Loucy (cell line): ENCODE results near the gene SFSWAP.

Source experiments
- H2AFZ ChIP-seq: fragments of 200-600 bp; sonication (generic); 2 replicates; pipeline ENCODE4 v1.6.0; 2016; ENCODE audit warnings: antibody characterized with exemption, mild to moderate bottlenecking, low read length, moderate library complexity
- H3F3A ChIP-seq: fragments of 200-600 bp; 2 replicates; pipeline ENCODE4 v1.6.0; 2016; ENCODE audit warnings: antibody characterized with exemption, low read depth, mild to moderate bottlenecking
- H3K27me3 ChIP-seq: fragments of 200-600 bp; sonication (generic); 2 replicates; pipeline ENCODE4 v1.6.1; 2014; ENCODE audit warnings: low read length, mild to moderate bottlenecking; ENCODE audit not compliant: insufficient read depth, poor library complexity, severe bottlenecking
- H3K36me3 ChIP-seq: fragments of 200-600 bp; sonication (generic); 2 replicates; pipeline ENCODE4 v1.6.1; 2016; ENCODE audit warnings: low read length; ENCODE audit not compliant: insufficient read depth
- H3K4me1 ChIP-seq: fragments of 200-600 bp; sonication (generic); 2 replicates; pipeline ENCODE4 v1.5.1; 2014; ENCODE audit warnings: low read length, mild to moderate bottlenecking; ENCODE audit not compliant: insufficient read depth, poor library complexity, severe bottlenecking
- H3K4me2 ChIP-seq: fragments of 200-600 bp; sonication (generic); 2 replicates; pipeline ENCODE4 v1.6.0; 2014; ENCODE audit warnings: antibody characterized with exemption, low read length, low read depth, mild to moderate bottlenecking; ENCODE audit not compliant: poor library complexity, severe bottlenecking
- H3K4me3 ChIP-seq: fragments of 200-600 bp; sonication (generic); 2 replicates; pipeline ENCODE4 v1.5.1; 2014; ENCODE audit warnings: low read length, mild to moderate bottlenecking, mixed read lengths; ENCODE audit not compliant: poor library complexity, severe bottlenecking
- H3K79me2 ChIP-seq: fragments of 200-600 bp; sonication (generic); 2 replicates; pipeline ENCODE4 v1.6.1; 2014; ENCODE audit warnings: low read length; ENCODE audit not compliant: insufficient read depth
- H3K9ac ChIP-seq: fragments of 200-600 bp; sonication (generic); 2 replicates; pipeline ENCODE4 v1.6.0; 2014; ENCODE audit warnings: mild to moderate bottlenecking, low read depth, low read length, moderate library complexity; ENCODE audit not compliant: poor library complexity, severe bottlenecking
- H3K9me2 ChIP-seq: fragments of 200-600 bp; sonication (generic); replicated peaks from 2 replicates; pipeline ENCODE4 v1.6.1; 2016; ENCODE audit warnings: low read depth, low read length, mixed read lengths
- H3K9me3 ChIP-seq: fragments of 200-600 bp; sonication (generic); 2 replicates; pipeline ENCODE4 v1.6.1; 2014; ENCODE audit warnings: mild to moderate bottlenecking, antibody characterized with exemption, low read length, low read depth; ENCODE audit not compliant: insufficient read depth
- H4K20me1 ChIP-seq: fragments of 200-600 bp; sonication (generic); 2 replicates; pipeline ENCODE4 v1.6.0; 2014; ENCODE audit warnings: antibody characterized with exemption, low read length, mild to moderate bottlenecking; ENCODE audit not compliant: insufficient read depth, poor library complexity, severe bottlenecking
- EZH2phosphoT487 ChIP-seq: fragments of 200-600 bp; IDR thresholded peaks from 2 replicates; pipeline ENCODE4 v1.6.1; 2018; ENCODE audit warnings: antibody characterized with exemption, mild to moderate bottlenecking, moderate library complexity, borderline replicate concordance
- TF ChIP-seq, protein P1 (sequence below): fragments of 200-600 bp; sonication (generic); conservative IDR thresholded peaks from 2 replicates; pipeline ENCODE4 v1.5.1; 2014; ENCODE audit warnings: mild to moderate bottlenecking, antibody characterized with exemption, low read length

Gene SFSWAP

DNA sequence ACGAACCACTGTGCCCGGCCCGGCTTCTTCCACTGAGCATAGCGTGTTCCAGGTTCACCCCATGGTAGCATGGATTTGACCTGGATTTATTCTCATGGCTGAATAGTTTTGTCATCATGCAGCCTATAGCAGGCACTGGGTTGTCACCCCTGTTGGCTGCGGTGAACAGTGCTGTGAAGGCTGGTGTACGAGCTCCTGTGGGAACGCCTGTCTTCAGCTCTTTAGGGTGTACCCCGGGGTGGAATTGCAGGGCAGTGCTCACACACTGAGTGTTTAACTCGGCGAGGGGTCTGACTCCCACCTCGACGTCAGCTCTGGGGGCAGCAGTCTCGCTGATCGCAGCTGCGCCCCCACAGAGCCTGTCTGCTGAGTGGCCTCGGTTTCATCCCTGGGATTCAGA, 132.6 kb downstream of the SFSWAP start:
- H3K4me2 ChIP-seq: no peak overlapping the region
- H3K9me2 ChIP-seq: no peaks in the 10 kb centered on the region
- H2AFZ ChIP-seq: no peak overlapping the region
- H3K27me3 ChIP-seq: no peaks in the 10 kb centered on the region
- H3K79me2 ChIP-seq: no peaks in the 10 kb centered on the region
- no peaks in the 10 kb centered on the region for H3K9me3 ChIP-seq
- no peaks in the 10 kb centered on the region for H3K4me1 ChIP-seq
- no peaks in the 10 kb centered on the region for H4K20me1 ChIP-seq
- H3K36me3 ChIP-seq: no peaks in the 10 kb centered on the region
- no peak for TF ChIP-seq EZH2phosphoT487
- TF ChIP-seq, protein P1, sequence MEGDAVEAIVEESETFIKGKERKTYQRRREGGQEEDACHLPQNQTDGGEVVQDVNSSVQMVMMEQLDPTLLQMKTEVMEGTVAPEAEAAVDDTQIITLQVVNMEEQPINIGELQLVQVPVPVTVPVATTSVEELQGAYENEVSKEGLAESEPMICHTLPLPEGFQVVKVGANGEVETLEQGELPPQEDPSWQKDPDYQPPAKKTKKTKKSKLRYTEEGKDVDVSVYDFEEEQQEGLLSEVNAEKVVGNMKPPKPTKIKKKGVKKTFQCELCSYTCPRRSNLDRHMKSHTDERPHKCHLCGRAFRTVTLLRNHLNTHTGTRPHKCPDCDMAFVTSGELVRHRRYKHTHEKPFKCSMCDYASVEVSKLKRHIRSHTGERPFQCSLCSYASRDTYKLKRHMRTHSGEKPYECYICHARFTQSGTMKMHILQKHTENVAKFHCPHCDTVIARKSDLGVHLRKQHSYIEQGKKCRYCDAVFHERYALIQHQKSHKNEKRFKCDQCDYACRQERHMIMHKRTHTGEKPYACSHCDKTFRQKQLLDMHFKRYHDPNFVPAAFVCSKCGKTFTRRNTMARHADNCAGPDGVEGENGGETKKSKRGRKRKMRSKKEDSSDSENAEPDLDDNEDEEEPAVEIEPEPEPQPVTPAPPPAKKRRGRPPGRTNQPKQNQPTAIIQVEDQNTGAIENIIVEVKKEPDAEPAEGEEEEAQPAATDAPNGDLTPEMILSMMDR: no peak
- H3K9ac ChIP-seq: no peak overlapping the region
- no peaks in the 10 kb centered on the region for H3F3A ChIP-seq
- no peak overlapping the region for H3K4me3 ChIP-seq

DNA sequence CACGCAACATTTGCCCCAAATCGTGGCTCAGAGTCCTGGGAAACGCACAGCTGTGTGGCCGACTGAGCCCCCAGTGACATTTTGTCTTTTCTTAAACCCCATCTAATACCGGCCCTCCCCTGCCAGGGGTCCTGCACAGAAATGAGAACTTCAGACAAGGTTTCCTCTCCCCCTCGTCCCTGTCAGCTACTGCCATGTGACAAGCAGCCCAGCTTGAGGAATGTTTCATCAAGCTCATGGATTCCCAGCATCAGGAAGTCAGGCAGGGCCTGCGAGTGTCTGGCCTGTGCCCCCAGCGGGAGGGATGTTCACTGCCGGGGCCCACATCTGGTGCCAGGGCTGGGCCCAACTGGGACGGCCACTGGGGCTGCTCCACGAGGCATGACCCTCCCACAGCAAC, 133.2 kb downstream of the SFSWAP start:
- no peaks in the 10 kb centered on the region for H3K4me1 ChIP-seq
- H3K27me3 ChIP-seq: no peaks in the 10 kb centered on the region
- no peak for TF ChIP-seq EZH2phosphoT487
- TF ChIP-seq, protein P1: no peak
- no peaks in the 10 kb centered on the region for H3K36me3 ChIP-seq
- H3K9me2 ChIP-seq: no peaks in the 10 kb centered on the region
- H3K4me3 ChIP-seq: no peak overlapping the region
- no peaks in the 10 kb centered on the region for H4K20me1 ChIP-seq
- no peaks in the 10 kb centered on the region for H3K9me3 ChIP-seq
- H3K4me2 ChIP-seq: no peak overlapping the region
- H3K9ac ChIP-seq: no peak overlapping the region
- no peaks in the 10 kb centered on the region for H3K79me2 ChIP-seq
- H3F3A ChIP-seq: no peaks in the 10 kb centered on the region
- no peak overlapping the region for H2AFZ ChIP-seq

DNA sequence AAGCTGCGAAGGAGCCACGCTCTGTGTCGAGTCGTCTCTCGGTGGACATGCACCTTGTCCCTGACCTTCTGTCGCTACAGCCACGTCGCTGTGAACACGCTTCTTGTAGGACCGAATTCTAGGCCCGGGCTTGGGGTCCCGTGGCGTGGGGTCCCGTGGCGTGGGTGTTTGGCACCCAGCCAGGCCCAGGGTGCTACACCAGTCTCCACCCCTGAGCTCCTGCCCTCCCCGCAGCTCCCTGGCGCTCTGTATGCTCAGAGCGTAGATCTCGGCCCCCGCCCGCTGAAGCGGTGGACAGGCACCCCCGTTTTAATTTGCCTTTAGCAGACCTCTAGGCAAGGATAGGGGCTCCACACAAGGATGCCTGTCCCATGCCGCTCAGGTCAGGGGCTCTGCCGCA, 133.8 kb downstream of the SFSWAP start:
- no peaks in the 10 kb centered on the region for H3K79me2 ChIP-seq
- H3K4me2 ChIP-seq: no peak overlapping the region
- no peaks in the 10 kb centered on the region for H4K20me1 ChIP-seq
- no peaks in the 10 kb centered on the region for H3K36me3 ChIP-seq
- H3K4me3 ChIP-seq: no peak overlapping the region
- H3K9ac ChIP-seq: no peak overlapping the region
- H3K9me3 ChIP-seq: no peaks in the 10 kb centered on the region
- H3F3A ChIP-seq: no peaks in the 10 kb centered on the region
- no peaks in the 10 kb centered on the region for H3K4me1 ChIP-seq
- no peaks in the 10 kb centered on the region for H3K9me2 ChIP-seq
- H2AFZ ChIP-seq: no peak overlapping the region
- H3K27me3 ChIP-seq: no peaks in the 10 kb centered on the region
- TF ChIP-seq EZH2phosphoT487: no peak
- TF ChIP-seq, protein P1: no peak
